HEK293T (cell line): ENCODE results near the gene WDR53.

Experiments used
- BHLHE40 ChIP-seq: fragments of 450-650 bp; IDR thresholded peaks from 2 replicates; pipeline ENCODE4 v1.6.1; 2016; ENCODE audit warnings: mild to moderate bottlenecking, moderate library complexity, borderline replicate concordance
- CTBP1 ChIP-seq: fragments of 450-650 bp; IDR thresholded peaks from 2 replicates; pipeline ENCODE4 v1.6.1; 2016; ENCODE audit warnings: borderline replicate concordance
- ELF4 ChIP-seq: fragments of 450-650 bp; IDR thresholded peaks from 2 replicates; pipeline ENCODE4 v1.6.1; 2017; ENCODE audit warnings: antibody characterized with exemption
- FOXA1 ChIP-seq: fragments of 450-650 bp; IDR thresholded peaks from 2 replicates; pipeline ENCODE4 v1.6.1; 2016; ENCODE audit warnings: mild to moderate bottlenecking
- FOXK2 ChIP-seq: fragments of 450-650 bp; IDR thresholded peaks from 2 replicates; pipeline ENCODE4 v1.6.1; 2016; ENCODE audit warnings: mild to moderate bottlenecking
- FOXM1 ChIP-seq: fragments of 450-650 bp; IDR thresholded peaks from 2 replicates; pipeline ENCODE4 v1.6.1; 2017; ENCODE audit warnings: mild to moderate bottlenecking, borderline replicate concordance
- HDGF ChIP-seq: fragments of 450-650 bp; IDR thresholded peaks from 2 replicates; pipeline ENCODE4 v1.6.1; 2017; ENCODE audit warnings: antibody characterized with exemption, borderline replicate concordance
- LEF1 ChIP-seq: fragments of 450-650 bp; IDR thresholded peaks from 2 replicates; pipeline ENCODE4 v1.6.1; 2017; ENCODE audit warnings: mild to moderate bottlenecking, borderline replicate concordance
- NFRKB ChIP-seq: fragments of 450-650 bp; IDR thresholded peaks from 2 replicates; pipeline ENCODE4 v1.6.1; 2016; ENCODE audit warnings: mild to moderate bottlenecking, moderate library complexity
- PKNOX1 ChIP-seq: fragments of 450-650 bp; IDR thresholded peaks from 2 replicates; pipeline ENCODE4 v1.6.1; 2016
- SP1 ChIP-seq: fragments of 450-650 bp; IDR thresholded peaks from 2 replicates; pipeline ENCODE4 v1.6.1; 2017
- SUZ12 ChIP-seq: fragments of 450-650 bp; IDR thresholded peaks from 2 replicates; pipeline ENCODE4 v1.6.1; 2016; ENCODE audit warnings: mild to moderate bottlenecking
- TARDBP ChIP-seq: fragments of 450-650 bp; IDR thresholded peaks from 2 replicates; pipeline ENCODE4 v1.6.1; 2016
- ZNF384 ChIP-seq: fragments of 450-650 bp; IDR thresholded peaks from 2 replicates; pipeline ENCODE4 v1.6.1; 2016

- TF ChIP-seq SP1 (no peak), FOXK2 (no peak), HDGF (no peak), ZNF384 (no peak), SUZ12 (no peak), ELF4 (no peak), FOXM1 (no peak), PKNOX1 (no peak), BHLHE40 (no peak), TARDBP (no peak), CTBP1 (no peak), LEF1 (no peak), NFRKB (no peak), FOXA1 (no peak)
Observed at GRCh38 chr3:196513697-196514349, 54.5 kb downstream of the WDR53 start.
